ENCODE measurements around the gene ITGAD.
"Not testable (repeated sequence)": the region's sequence is repeated elsewhere in the genome, so short reads cannot be mapped to it uniquely, and the experiment has no call there.

Gene ITGAD

DNA sequence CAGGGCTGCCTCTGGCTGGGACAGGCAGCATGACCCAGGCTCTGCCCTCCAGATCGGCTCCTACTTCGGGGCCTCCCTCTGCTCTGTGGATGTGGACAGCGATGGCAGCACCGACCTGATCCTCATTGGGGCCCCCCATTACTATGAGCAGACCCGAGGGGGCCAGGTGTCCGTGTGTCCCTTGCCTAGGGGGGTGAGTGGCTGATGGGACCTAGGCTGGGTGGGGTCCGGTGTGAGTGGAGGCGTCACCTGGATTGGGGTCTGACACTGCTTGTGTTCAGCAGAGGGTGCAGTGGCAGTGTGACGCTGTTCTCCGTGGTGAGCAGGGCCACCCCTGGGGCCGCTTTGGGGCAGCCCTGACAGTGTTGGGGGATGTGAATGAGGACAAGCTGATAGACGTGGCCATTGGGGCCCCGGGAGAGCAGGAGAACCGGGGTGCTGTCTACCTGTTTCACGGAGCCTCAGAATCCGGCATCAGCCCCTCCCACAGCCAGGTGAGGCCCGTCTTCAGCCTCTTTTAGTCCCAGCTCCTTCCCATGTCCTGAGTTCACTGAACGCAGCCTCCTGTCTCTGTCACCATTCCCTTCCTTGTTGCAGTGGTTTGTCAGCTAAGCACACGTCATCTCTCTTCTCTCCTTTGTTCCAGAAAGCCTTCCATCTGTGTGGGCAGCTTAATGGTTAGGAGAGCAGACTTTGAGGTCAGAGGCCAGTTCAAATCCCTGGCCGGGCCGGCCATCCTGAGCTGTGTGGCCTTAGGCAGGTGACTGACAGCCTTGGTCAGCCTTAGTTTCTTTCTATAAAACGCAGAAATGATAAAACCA, 18.1 kb downstream of the ITGAD start:
- Histone ChIP-seq H3K9ac (ENCODE audit: low read depth, low read length) (no peak overlapping the region), H3K4me3 (ENCODE audit: low read length) (no peak overlapping the region), H3K36me3 (ENCODE audit: insufficient read depth, low read length) (no peaks in the 10 kb centered on the region), H3K9me3 (replicated peaks; ENCODE audit: low read length) (no peaks in the 10 kb centered on the region), H3K27me3 (ENCODE audit: control insufficient read depth, insufficient read depth, low read length) (peaks cover 26% of the 10 kb centered on the region), H3K4me1 (ENCODE audit: control insufficient read depth, insufficient read depth, low read length) (no peaks in the 10 kb centered on the region), H3K4me2 (ENCODE audit: low read length) (no peak overlapping the region)

DNA sequence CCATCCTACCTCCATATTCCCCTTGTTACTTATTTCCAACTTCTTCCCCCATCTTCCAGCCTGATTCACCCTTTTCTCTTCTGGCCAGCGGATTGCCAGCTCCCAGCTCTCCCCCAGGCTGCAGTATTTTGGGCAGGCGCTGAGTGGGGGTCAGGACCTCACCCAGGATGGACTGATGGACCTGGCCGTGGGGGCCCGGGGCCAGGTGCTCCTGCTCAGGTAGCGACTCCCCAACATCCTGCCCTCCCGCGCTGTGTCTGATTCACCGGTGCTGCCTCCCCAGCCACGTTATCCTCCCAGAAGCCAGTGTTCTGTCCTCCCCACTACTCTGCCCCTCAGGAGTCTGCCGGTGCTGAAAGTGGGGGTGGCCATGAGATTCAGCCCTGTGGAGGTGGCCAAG, 19.6 kb downstream of the ITGAD start:
- Histone ChIP-seq H3K4me2 (ENCODE audit: low read length) (no peak overlapping the region), H3K4me1 (ENCODE audit: control insufficient read depth, insufficient read depth, low read length) (no peaks in the 10 kb centered on the region), H3K27me3 (ENCODE audit: control insufficient read depth, insufficient read depth, low read length) (peaks cover 26% of the 10 kb centered on the region), H3K4me3 (ENCODE audit: low read length) (no peak overlapping the region), H3K36me3 (ENCODE audit: insufficient read depth, low read length) (no peaks in the 10 kb centered on the region), H3K9me3 (replicated peaks; ENCODE audit: low read length) (no peaks in the 10 kb centered on the region), H3K9ac (ENCODE audit: low read depth, low read length) (no peak overlapping the region)

DNA sequence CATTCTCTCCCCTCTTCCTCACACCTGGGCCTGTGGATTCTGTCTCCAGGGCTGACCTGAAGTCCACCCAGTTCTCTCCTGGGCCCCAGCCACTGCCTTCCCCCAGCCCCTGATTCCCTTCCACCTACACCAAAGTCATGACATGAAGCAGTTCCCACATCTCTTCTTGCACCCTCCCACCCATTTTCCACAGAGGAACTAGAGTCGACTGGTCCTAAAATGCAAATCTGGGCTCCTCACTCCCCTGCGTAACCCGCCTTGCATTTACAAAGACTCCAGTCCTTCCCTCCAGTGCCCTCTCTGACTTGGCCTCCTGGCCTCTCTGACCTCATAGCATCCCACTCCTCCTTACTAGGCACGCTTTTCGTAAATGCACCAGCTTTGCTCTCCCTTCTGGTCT, 20.2 kb downstream of the ITGAD start:
- peaks cover 26% of the 10 kb centered on the region for H3K27me3 ChIP-seq (ENCODE audit: control insufficient read depth, insufficient read depth, low read length)
- no peak overlapping the region for H3K4me2 ChIP-seq (ENCODE audit: low read length)
- H3K36me3 ChIP-seq (ENCODE audit: insufficient read depth, low read length): no peaks in the 10 kb centered on the region
- no peaks in the 10 kb centered on the region for H3K9me3 ChIP-seq (replicated peaks; ENCODE audit: low read length)
- H3K4me1 ChIP-seq (ENCODE audit: control insufficient read depth, insufficient read depth, low read length): no peaks in the 10 kb centered on the region
- H3K9ac ChIP-seq (ENCODE audit: low read depth, low read length): no peak overlapping the region
- no peak overlapping the region for H3K4me3 ChIP-seq (ENCODE audit: low read length)

DNA sequence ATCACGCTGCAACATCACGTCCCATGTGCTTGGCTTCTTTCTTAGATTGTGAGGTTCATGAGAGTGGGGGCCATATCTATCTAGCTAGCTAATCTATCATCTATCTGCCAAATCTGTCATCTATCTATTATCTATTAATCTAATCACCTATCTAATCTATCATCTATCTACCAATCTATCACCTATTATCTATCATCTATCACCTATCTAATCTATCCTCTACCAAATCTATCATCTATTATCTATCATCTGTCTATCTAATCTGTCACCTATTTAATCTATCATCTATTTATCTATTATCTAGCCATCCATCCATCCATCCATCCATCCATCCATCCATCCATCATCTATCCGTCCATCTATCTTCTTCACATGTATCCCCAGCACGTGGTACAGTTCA, 20.8 kb downstream of the ITGAD start:
- Histone ChIP-seq H3K9ac (ENCODE audit: low read depth, low read length) (no peak overlapping the region), H3K4me2 (ENCODE audit: low read length) (no peak overlapping the region)

DNA sequence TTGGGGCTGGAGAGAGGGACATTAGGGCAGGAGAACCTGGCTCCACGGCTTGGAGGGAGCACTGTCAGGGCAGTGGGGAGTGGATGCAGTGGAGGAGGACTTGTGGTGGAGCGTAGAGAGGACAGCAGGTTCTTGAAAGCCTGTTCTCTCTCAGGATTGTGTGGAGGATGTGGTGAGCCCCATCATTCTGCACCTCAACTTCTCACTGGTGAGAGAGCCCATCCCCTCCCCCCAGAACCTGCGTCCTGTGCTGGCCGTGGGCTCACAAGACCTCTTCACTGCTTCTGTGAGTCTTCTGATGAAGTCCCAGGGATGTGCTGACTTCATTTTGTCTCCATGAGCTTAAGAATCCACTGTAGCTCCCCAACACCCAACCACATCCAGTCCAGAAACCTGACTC, 21.6 kb downstream of the ITGAD start:
- no peak overlapping the region for H3K9ac ChIP-seq (ENCODE audit: low read depth, low read length)
- H3K9me3 ChIP-seq (replicated peaks; ENCODE audit: low read length): no peaks in the 10 kb centered on the region
- H3K4me3 ChIP-seq (ENCODE audit: low read length): no peak overlapping the region
- peaks cover 26% of the 10 kb centered on the region for H3K27me3 ChIP-seq (ENCODE audit: control insufficient read depth, insufficient read depth, low read length)
- H3K4me2 ChIP-seq (ENCODE audit: low read length): no peak overlapping the region
- no peaks in the 10 kb centered on the region for H3K36me3 ChIP-seq (ENCODE audit: insufficient read depth, low read length)
- H3K4me1 ChIP-seq (ENCODE audit: control insufficient read depth, insufficient read depth, low read length): no peaks in the 10 kb centered on the region

More for the DNA sequence above, 20.8 kb downstream of the ITGAD start:
- H3K27me3 ChIP-seq (ENCODE audit: control insufficient read depth, insufficient read depth, low read length): peaks cover 26% of the 10 kb centered on the region
- no peak overlapping the region for H3K4me3 ChIP-seq (ENCODE audit: low read length)
- no peaks in the 10 kb centered on the region for H3K4me1 ChIP-seq (ENCODE audit: control insufficient read depth, insufficient read depth, low read length)
- H3K36me3 ChIP-seq (ENCODE audit: insufficient read depth, low read length): no peaks in the 10 kb centered on the region
- no peaks in the 10 kb centered on the region for H3K9me3 ChIP-seq (replicated peaks; ENCODE audit: low read length)

DNA sequence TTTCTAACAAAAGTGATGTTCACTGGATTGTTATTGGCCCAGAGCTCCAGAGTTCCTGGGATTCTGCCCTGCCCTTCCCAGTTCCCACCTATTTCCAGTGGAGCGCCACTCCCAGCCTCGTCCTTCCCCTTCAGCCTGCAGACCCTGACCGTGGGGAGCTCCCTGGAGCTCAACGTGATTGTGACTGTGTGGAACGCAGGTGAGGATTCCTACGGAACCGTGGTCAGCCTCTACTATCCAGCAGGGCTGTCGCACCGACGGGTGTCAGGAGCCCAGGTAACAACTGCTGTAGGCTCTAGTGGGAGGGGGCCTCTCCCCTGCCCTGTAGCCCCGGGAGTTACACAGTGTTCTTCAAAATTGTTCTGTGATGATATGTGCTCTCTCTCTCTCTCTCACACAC, 23.2 kb downstream of the ITGAD start:
- Histone ChIP-seq H3K4me3 (ENCODE audit: low read length) (no peak overlapping the region), H3K9ac (ENCODE audit: low read depth, low read length) (no peak overlapping the region), H3K36me3 (ENCODE audit: insufficient read depth, low read length) (no peaks in the 10 kb centered on the region), H3K9me3 (replicated peaks; ENCODE audit: low read length) (peaks cover 2% of the 10 kb centered on the region), H3K4me2 (ENCODE audit: low read length) (no peak overlapping the region), H3K4me1 (ENCODE audit: control insufficient read depth, insufficient read depth, low read length) (no peaks in the 10 kb centered on the region), H3K27me3 (ENCODE audit: control insufficient read depth, insufficient read depth, low read length) (peaks cover 26% of the 10 kb centered on the region)

DNA sequence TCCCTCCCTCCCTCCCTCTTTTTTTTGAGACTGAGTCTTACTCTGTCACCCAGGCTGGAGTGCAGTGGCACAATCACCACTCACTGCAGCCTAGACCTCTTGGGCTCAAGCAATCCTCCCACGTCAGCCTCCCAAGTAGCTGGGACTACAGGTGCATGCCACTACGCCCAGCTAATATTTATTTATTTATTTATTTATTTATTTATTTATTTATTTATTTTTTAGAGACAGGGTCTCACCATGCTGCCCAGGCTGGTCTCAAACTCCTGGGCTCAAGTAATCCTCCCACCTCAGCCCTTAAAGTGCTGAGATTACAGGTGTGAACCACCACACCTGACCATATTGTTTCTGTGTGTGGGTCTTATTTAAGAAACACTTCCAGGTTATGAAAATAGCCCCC, 23.9 kb downstream of the ITGAD start:
- not testable (repeated sequence) for H3K9me3 ChIP-seq (replicated peaks; ENCODE audit: low read length); H3K4me2 ChIP-seq (ENCODE audit: low read length); H3K4me1 ChIP-seq (ENCODE audit: control insufficient read depth, insufficient read depth, low read length); H3K9ac ChIP-seq (ENCODE audit: low read depth, low read length); H3K4me3 ChIP-seq (ENCODE audit: low read length); H3K36me3 ChIP-seq (ENCODE audit: insufficient read depth, low read length)
- peaks cover 26% of the 10 kb centered on the region for H3K27me3 ChIP-seq (ENCODE audit: control insufficient read depth, insufficient read depth, low read length)

DNA sequence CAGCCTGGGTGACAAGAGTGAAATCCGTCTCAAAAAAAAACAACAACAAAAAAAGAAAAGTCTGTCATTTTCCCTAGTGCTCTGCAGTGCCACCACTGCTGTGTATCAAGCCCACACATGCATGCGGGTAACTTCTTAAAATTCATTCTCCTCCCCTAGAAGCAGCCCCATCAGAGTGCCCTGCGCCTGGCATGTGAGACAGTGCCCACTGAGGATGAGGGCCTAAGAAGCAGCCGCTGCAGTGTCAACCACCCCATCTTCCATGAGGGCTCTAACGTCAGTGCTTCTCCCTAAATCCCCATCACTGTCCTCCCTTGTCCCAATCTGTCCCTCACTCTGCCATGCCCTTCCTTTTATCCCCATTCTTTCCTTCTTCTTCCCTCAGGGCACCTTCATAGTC, 24.8 kb downstream of the ITGAD start:
- H3K27me3 ChIP-seq (ENCODE audit: control insufficient read depth, insufficient read depth, low read length): peaks cover 30% of the 10 kb centered on the region
- H3K9me3 ChIP-seq (replicated peaks; ENCODE audit: low read length): peaks cover 4% of the 10 kb centered on the region
- no peak overlapping the region for H3K9ac ChIP-seq (ENCODE audit: low read depth, low read length)
- no peaks in the 10 kb centered on the region for H3K36me3 ChIP-seq (ENCODE audit: insufficient read depth, low read length)
- H3K4me3 ChIP-seq (ENCODE audit: low read length): no peak overlapping the region
- H3K4me2 ChIP-seq (ENCODE audit: low read length): no peak overlapping the region
- no peaks in the 10 kb centered on the region for H3K4me1 ChIP-seq (ENCODE audit: control insufficient read depth, insufficient read depth, low read length)

DNA sequence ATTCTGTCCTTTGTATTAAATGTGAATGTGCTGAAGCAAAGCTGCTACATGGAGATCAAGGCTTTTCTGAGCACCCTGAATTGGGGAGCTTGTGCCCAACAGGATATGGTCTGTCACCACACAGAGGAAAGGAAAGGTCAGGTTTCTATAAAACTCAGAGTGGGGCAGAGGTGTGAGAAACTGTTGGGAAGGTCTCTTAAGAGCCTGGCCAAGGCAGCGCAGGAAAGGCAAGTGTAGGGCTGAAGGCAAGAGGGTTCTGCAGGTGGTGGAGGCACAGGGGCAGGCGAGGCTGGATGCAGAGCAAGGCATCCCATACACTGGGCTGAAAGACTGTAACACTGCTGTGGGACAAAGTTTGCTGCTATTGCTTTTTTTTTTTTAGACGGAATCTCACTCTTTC, 26.9 kb downstream of the ITGAD start:
- Histone ChIP-seq H3K4me1 (ENCODE audit: control insufficient read depth, insufficient read depth, low read length) (no peaks in the 10 kb centered on the region), H3K27me3 (ENCODE audit: control insufficient read depth, insufficient read depth, low read length) (peaks cover 14% of the 10 kb centered on the region)

DNA sequence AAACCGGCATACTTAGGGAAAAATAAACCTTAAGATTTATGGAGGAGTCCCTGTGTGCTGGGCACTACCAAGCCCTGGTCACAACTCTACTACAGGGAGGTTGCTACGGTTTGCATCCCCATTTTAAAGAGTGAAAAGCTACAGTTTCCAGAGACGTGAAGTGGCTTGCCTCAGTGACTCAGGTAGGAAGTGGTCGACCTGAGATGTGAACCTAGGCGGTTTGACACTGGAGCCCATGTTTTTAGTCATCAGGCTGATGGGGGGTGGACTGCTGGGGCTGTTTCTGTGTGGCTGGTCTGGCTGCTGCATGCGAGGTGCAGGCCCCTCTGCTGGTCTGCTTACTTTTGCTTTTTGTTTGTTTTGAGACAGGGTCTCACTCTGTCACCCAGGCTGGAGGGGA, 28.5 kb downstream of the ITGAD start:
- Histone ChIP-seq H3K4me1 (ENCODE audit: control insufficient read depth, insufficient read depth, low read length) (no peaks in the 10 kb centered on the region), H3K4me2 (ENCODE audit: low read length) (no peak overlapping the region), H3K9ac (ENCODE audit: low read depth, low read length) (no peak overlapping the region), H3K9me3 (replicated peaks; ENCODE audit: low read length) (peaks cover 4% of the 10 kb centered on the region), H3K27me3 (ENCODE audit: control insufficient read depth, insufficient read depth, low read length) (peaks cover 6% of the 10 kb centered on the region), H3K36me3 (ENCODE audit: insufficient read depth, low read length) (no peaks in the 10 kb centered on the region), H3K4me3 (ENCODE audit: low read length) (no peak overlapping the region)

More for the DNA sequence above, 26.9 kb downstream of the ITGAD start:
- Histone ChIP-seq H3K36me3 (ENCODE audit: insufficient read depth, low read length) (no peaks in the 10 kb centered on the region), H3K9me3 (replicated peaks; ENCODE audit: low read length) (peaks cover 4% of the 10 kb centered on the region), H3K4me2 (ENCODE audit: low read length) (no peak overlapping the region), H3K4me3 (ENCODE audit: low read length) (no peak overlapping the region), H3K9ac (ENCODE audit: low read depth, low read length) (no peak overlapping the region)

DNA sequence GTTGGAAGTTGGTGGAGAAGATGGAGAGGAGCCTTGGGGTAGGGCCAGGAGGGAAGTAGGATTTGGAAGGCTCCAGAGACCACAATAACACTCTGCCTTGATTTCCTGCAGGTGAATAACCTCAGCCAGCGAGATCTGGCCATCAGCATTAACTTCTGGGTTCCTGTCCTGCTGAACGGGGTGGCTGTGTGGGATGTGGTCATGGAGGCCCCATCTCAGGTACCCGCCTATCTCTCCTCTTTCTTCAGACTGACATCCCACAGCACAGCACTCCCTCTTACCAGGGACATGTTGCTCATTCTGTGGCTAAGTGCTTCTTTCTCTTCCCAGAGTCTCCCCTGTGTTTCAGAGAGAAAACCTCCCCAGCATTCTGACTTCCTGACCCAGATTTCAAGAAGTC, 30.1 kb downstream of the ITGAD start:
- Histone ChIP-seq H3K27me3 (ENCODE audit: control insufficient read depth, insufficient read depth, low read length) (peaks cover 15% of the 10 kb centered on the region), H3K36me3 (ENCODE audit: insufficient read depth, low read length) (no peaks in the 10 kb centered on the region), H3K9ac (ENCODE audit: low read depth, low read length) (no peak overlapping the region)

DNA sequence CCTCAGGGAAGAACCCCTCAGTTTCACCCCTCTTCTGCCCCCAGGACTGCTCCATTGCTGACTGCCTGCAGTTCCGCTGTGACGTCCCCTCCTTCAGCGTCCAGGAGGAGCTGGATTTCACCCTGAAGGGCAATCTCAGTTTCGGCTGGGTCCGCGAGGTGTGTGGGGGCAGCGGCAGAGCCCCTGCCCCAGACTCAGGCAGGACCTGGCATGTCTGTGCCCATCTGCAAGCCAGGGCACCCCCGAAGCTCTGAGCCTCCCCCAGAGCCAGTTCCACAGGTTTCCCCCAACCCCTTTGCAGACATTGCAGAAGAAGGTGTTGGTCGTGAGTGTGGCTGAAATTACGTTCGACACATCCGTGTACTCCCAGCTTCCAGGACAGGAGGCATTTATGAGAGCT, 30.7 kb downstream of the ITGAD start:
- H3K36me3 ChIP-seq (ENCODE audit: insufficient read depth, low read length): no peaks in the 10 kb centered on the region
- H3K4me3 ChIP-seq (ENCODE audit: low read length): no peak overlapping the region
- no peak overlapping the region for H3K4me2 ChIP-seq (ENCODE audit: low read length)
- peaks cover 4% of the 10 kb centered on the region for H3K4me1 ChIP-seq (ENCODE audit: control insufficient read depth, insufficient read depth, low read length)
- H3K9ac ChIP-seq (ENCODE audit: low read depth, low read length): no peak overlapping the region
- H3K27me3 ChIP-seq (ENCODE audit: control insufficient read depth, insufficient read depth, low read length): peaks cover 21% of the 10 kb centered on the region
- peaks cover 7% of the 10 kb centered on the region for H3K9me3 ChIP-seq (replicated peaks; ENCODE audit: low read length)

More for the DNA sequence above, 30.1 kb downstream of the ITGAD start:
- H3K4me3 ChIP-seq (ENCODE audit: low read length): no peak overlapping the region
- no peak overlapping the region for H3K4me2 ChIP-seq (ENCODE audit: low read length)
- H3K9me3 ChIP-seq (replicated peaks; ENCODE audit: low read length): peaks cover 7% of the 10 kb centered on the region
- H3K4me1 ChIP-seq (ENCODE audit: control insufficient read depth, insufficient read depth, low read length): peaks cover 4% of the 10 kb centered on the region
